Osteoblast (primary cell): Measurements from ENCODE around the gene TARM1. TPM values are rescaled to one million over a fixed set of nuclear protein-coding genes. Genes with fewer than 3 reads are reported as not detected.

Source experiments
- DNase-seq: peaks from one replicate; pipeline ENCODE4 v3.0.0; 2011; ENCODE audit warnings: low spot score, mixed read lengths; ENCODE audit not compliant: insufficient read length; ENCODE audit errors: missing footprints
- H2AFZ ChIP-seq: 2 replicates; pipeline ENCODE4 v1.6.0; 2011; ENCODE audit warnings: mild to moderate bottlenecking, low read length
- H3K27ac ChIP-seq: 2 replicates; pipeline ENCODE4 v1.5.1; 2011; ENCODE audit warnings: mild to moderate bottlenecking, low read depth, low read length, moderate library complexity
- H3K27me3 ChIP-seq: 2 replicates; pipeline ENCODE4 v1.6.0; 2012; ENCODE audit warnings: mild to moderate bottlenecking, control low read depth, inconsistent platforms, low read length, moderate library complexity; ENCODE audit not compliant: insufficient read depth
- H3K36me3 ChIP-seq: 2 replicates; pipeline ENCODE4 v1.5.1; 2011; ENCODE audit warnings: mild to moderate bottlenecking, low read length, control low read depth, moderate library complexity; ENCODE audit not compliant: insufficient read depth
- H3K4me1 ChIP-seq: 2 replicates; pipeline ENCODE4 v1.5.1; 2011; ENCODE audit warnings: mild to moderate bottlenecking, low read length, control low read depth, moderate library complexity; ENCODE audit not compliant: insufficient read depth
- H3K4me2 ChIP-seq: 2 replicates; pipeline ENCODE4 v1.6.0; 2011; ENCODE audit warnings: mild to moderate bottlenecking, low read length; ENCODE audit not compliant: insufficient read depth
- H3K4me3 ChIP-seq: fragments of 200-600 bp; sonication (generic); 3 replicates; pipeline ENCODE4 v1.5.1; 2012; ENCODE audit warnings: mild to moderate bottlenecking, low read length, inconsistent platforms; ENCODE audit not compliant: insufficient read depth
- H3K79me2 ChIP-seq: 2 replicates; pipeline ENCODE4 v1.6.0; 2012; ENCODE audit warnings: mild to moderate bottlenecking, low read length, control low read depth, inconsistent platforms; ENCODE audit not compliant: insufficient read depth
- H3K9me3 ChIP-seq: 2 replicates; pipeline ENCODE4 v1.5.1; 2011; ENCODE audit warnings: low read depth, low read length, control low read depth
- H4K20me1 ChIP-seq: 2 replicates; pipeline ENCODE4 v1.6.0; 2012; ENCODE audit warnings: mild to moderate bottlenecking, low read length, control low read depth; ENCODE audit not compliant: insufficient read depth
- CTCF ChIP-seq: IDR thresholded peaks from 2 replicates; pipeline ENCODE4 v1.5.1; 2011; ENCODE audit warnings: mild to moderate bottlenecking, low read depth, low read length, moderate library complexity; ENCODE audit errors: extremely low read depth
- total RNA-seq: library from RNA; depleted of rRNA; stranded (reverse); fragments of >200 nt; gene quantifications from 2 replicates; pipeline ENCODE4 v1.2.3, GENCODE V29; 2012

Gene TARM1
- not detected in 2 replicates for total RNA-seq

DNA sequence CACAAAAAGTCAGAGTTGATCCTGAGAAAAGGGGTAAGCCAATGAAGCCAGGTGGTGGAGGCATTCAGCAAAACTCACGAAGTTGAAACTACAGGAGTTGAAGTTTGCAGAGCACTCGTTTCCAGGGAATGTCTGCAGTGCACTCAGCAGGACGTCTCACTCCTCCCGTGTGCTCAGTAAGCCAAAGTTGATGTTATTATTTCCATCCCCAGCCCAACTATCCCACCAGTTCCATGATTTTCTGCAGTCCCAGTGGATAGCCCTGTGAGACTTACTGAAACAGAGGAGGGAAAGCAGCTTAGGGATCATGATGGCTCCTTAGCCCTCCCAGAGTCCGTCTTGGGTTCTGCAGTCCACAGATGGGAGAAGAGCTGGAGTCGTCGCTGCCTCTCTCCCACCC lies at the start of gene TARM1:
Gene TARM1, minus strand, starts transcription at position 334 of the 400 bp plus-strand sequence. Its CDS starts 25 bp downstream, at position 309.
- no peaks in the 10 kb centered on the region for H3K4me1 ChIP-seq
- H3K36me3 ChIP-seq = no peaks in the 10 kb centered on the region
- no peaks in the 10 kb centered on the region for H3K79me2 ChIP-seq
- H3K27me3 ChIP-seq = no peaks in the 10 kb centered on the region
- no peak for DNase-seq
- H4K20me1 ChIP-seq = no peaks in the 10 kb centered on the region
- no peak within 1 kb of the TSS for H3K4me2 ChIP-seq
- H3K9me3 ChIP-seq = peaks cover 6% of the 10 kb centered on the region
- no peak for TF ChIP-seq CTCF
- no peak within 1 kb of the TSS for H2AFZ ChIP-seq
- H3K4me3 ChIP-seq = no peak within 1 kb of the TSS
- no peak within 1 kb of the TSS for H3K27ac ChIP-seq

DNA sequence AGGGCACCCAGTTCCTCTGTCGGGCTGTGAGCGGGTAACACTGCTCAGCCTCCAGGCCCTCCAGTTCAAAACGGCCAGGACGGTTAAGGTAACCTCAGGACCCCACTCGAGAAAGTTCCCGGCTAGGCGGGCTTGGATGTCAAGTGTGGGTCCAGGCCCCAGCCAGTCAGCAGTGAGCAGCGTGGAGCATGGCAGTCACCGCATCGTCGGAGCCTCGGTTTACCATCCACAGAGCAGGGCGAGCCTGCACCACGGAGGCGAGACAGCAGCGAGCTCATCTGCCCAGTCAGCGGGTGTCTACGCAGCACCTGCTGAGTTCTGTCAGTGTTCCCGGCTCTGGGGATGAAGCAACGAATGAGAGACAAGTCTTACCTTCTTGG lies 48.4 kb upstream of the TARM1 start:
- H3K79me2 ChIP-seq = no peaks in the 10 kb centered on the region
- H3K4me1 ChIP-seq = no peaks in the 10 kb centered on the region
- no peak overlapping the region for H3K4me3 ChIP-seq
- peaks cover 36% of the 10 kb centered on the region for H3K36me3 ChIP-seq
- no peak overlapping the region for H3K4me2 ChIP-seq
- no peak overlapping the region for H2AFZ ChIP-seq
- no peak for TF ChIP-seq CTCF
- no peaks in the 10 kb centered on the region for H3K27me3 ChIP-seq
- no peaks in the 10 kb centered on the region for H3K9me3 ChIP-seq
- no peak overlapping the region for H3K27ac ChIP-seq
- no peak for DNase-seq
- no peaks in the 10 kb centered on the region for H4K20me1 ChIP-seq

DNA sequence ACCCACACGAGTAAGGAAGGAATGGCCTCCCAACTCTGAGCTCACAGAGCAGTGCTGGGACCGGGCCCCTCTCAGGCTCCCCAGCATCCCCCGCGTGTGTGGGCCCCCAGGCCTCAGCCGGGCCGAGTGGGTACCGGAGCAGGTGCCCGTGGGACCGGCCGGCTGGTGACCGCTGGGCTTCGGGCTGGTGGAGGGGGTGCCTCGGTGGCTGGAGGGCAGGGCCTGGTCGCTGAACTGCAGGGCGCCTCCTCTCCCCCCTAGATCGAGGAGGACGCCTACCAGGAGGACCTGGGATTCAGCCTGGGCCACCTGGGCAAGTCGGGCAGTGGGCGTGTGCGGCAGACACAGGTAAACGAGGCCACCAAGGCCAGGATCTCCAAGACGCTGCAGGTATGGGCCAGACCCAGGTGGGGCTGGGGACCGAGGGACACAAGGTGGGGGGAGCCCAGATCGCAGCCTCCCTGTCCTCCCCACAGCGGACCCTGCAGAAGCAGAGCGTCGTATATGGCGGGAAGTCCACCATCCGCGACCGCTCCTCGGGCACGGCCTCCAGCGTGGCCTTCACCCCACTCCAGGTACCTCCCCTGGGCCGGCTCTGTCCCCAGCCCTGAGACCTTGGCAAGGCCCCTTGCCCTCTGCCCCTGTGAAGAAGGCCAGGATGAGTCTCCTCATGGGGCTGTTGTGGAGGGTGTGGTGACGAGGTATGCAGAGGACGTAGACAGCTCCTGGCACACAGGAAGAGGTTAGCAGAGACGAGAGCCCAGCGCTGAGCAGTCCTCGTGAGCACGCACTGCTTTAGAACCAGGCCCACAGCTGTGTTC lies 47.8 kb upstream of the TARM1 start:
- H3K36me3 ChIP-seq = peaks cover 38% of the 10 kb centered on the region

More for the DNA sequence above, 47.8 kb upstream of the TARM1 start:
- no peaks in the 10 kb centered on the region for H3K9me3 ChIP-seq
- no peak overlapping the region for H3K27ac ChIP-seq
- DNase-seq = no peak
- no peaks in the 10 kb centered on the region for H4K20me1 ChIP-seq
- H3K79me2 ChIP-seq = no peaks in the 10 kb centered on the region
- no peaks in the 10 kb centered on the region for H3K4me1 ChIP-seq
- H2AFZ ChIP-seq = no peak overlapping the region
- H3K4me3 ChIP-seq = no peak overlapping the region
- no peaks in the 10 kb centered on the region for H3K27me3 ChIP-seq
- H3K4me2 ChIP-seq = no peak overlapping the region
- TF ChIP-seq CTCF = no peak
